Adrenal gland (tissue), 5 donors: ENCODE measurements around the gene FNDC11.

Experiments
- POLR2A ChIP-seq, 2 donors: fragments of 450-650 bp; IDR thresholded peaks; one replicate each; pipeline ENCODE4 v1.6.1; 2017; ENCODE audit warnings: antibody characterized with exemption in 2 of 2, mild to moderate bottlenecking in 2 of 2, moderate library complexity in 1 of 2
- TF ChIP-seq, protein P1 (sequence below), 6 experiments: fragments of 450-650 bp in 4 of 6; fragments of 200-600 bp in 2 of 6; sonication (generic) in 1 of 6; IDR thresholded peaks; 1 replicate in 5 of 6; 2 replicates in 1 of 6; pipeline versions ENCODE4 v1.5.1 to v1.8.0; 2016 to 2021; ENCODE audit warnings: antibody characterized with exemption in 6 of 6, mild to moderate bottlenecking in 2 of 6, moderate library complexity in 1 of 6
- donor health status: DM: no; HTN: no; CAD: no.

DNA sequence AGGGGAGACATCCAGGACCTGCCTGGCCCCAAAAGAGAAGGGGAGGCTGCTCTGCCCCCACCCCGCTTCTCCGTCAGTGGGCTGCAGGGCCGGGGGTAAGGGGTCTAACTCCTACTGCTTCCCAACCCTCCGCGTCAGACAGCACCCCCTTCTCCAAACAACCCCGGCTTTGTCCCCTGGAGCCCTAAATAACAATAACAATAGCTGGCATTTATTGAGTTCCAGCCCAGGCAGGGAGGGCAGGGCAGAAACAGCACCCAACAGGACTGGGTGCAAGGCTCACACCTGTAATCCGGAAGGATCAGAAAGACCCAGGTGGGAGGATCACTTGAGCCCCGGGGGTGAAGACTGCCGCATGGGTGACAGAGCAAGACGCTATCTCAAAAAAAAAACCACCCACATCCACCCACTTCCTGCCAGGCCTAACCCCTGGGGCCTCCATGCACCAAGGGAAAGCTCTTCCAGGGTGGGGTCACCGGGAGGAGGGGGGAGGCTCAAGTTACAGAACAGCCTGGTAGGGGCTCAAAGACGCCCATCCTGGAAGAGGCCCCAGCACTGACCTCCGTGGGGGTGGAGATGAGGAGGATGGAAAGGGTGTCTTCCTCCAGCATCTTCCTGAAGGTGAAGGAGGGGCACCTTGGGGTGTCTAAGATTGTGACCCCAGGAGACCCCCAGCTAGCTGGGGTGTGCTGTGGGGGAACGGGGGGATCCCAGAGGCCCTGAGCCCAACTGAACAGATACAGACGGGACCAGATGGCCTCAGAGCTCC lies 1.3 kb upstream of the FNDC11 start:
- TF ChIP-seq, protein P1, sequence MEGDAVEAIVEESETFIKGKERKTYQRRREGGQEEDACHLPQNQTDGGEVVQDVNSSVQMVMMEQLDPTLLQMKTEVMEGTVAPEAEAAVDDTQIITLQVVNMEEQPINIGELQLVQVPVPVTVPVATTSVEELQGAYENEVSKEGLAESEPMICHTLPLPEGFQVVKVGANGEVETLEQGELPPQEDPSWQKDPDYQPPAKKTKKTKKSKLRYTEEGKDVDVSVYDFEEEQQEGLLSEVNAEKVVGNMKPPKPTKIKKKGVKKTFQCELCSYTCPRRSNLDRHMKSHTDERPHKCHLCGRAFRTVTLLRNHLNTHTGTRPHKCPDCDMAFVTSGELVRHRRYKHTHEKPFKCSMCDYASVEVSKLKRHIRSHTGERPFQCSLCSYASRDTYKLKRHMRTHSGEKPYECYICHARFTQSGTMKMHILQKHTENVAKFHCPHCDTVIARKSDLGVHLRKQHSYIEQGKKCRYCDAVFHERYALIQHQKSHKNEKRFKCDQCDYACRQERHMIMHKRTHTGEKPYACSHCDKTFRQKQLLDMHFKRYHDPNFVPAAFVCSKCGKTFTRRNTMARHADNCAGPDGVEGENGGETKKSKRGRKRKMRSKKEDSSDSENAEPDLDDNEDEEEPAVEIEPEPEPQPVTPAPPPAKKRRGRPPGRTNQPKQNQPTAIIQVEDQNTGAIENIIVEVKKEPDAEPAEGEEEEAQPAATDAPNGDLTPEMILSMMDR (IDR thresholded peaks at IDR 0.05), result no peak
- TF ChIP-seq POLR2A (IDR thresholded peaks at IDR 0.05), result no peak
